Thoracic aorta (tissue), 2 donors: ENCODE measurements around the gene SHQ1. TPM values are rescaled to one million over a fixed set of nuclear protein-coding genes. Genes with fewer than 3 reads are reported as not detected.
A peak's percentile ranks its signal among the peaks of the same experiment; 100 is the strongest.

Source experiments
- ATAC-seq: fragments of 150-250 bp; one replicate; pipeline ENCODE4 v1.8.0; 2017; ENCODE audit warnings: low read depth; ENCODE audit not compliant: insufficient number of reproducible peaks, low FRiP score
- DNase-seq: peaks from one replicate; pipeline ENCODE4 v3.0.0-alpha.2; 2020; ENCODE audit warnings: low spot score
- H3K27ac ChIP-seq, 2 donors: fragments of 200-600 bp; sonication (generic); 1 replicate in 1 of 2; 2 replicates in 1 of 2; pipeline ENCODE4 v1.5.1; 2016; ENCODE audit warnings: mild to moderate bottlenecking in 2 of 2, moderate library complexity in 2 of 2
- H3K27me3 ChIP-seq: fragments of 200-600 bp; sonication (generic); replicated peaks from 2 replicates; pipeline ENCODE4 v1.6.0; 2016; ENCODE audit warnings: mild to moderate bottlenecking; ENCODE audit not compliant: insufficient read depth
- H3K36me3 ChIP-seq: fragments of 200-600 bp; sonication (generic); one replicate; pipeline ENCODE4 v1.5.1; 2016
- H3K4me1 ChIP-seq, 2 donors: fragments of 200-600 bp; sonication (generic); 1 replicate in 1 of 2; 2 replicates in 1 of 2; pipeline versions ENCODE4 v1.5.1 to v1.6.0; 2016; ENCODE audit warnings: low read depth in 2 of 2, mild to moderate bottlenecking in 1 of 2; ENCODE audit not compliant: control insufficient read depth in 1 of 2
- H3K4me3 ChIP-seq: fragments of 200-600 bp; sonication (generic); 2 replicates; pipeline ENCODE4 v1.5.1; 2016; ENCODE audit warnings: mild to moderate bottlenecking
- H3K9me3 ChIP-seq: fragments of 200-600 bp; sonication (generic); 2 replicates; pipeline ENCODE4 v1.5.1; 2016
- CTCF ChIP-seq: fragments of 200-600 bp; sonication (generic); IDR thresholded peaks from one replicate; pipeline ENCODE4 v1.5.1; 2019; ENCODE audit warnings: antibody characterized with exemption
- total RNA-seq, 2 donors: library from RNA; depleted of rRNA; stranded (reverse); fragments of >200 nt; gene quantifications; one replicate each; pipeline versions ENCODE4 v1.1.0 to v1.2.3, GENCODE V29; 2016

The SHQ1 gene
- total RNA-seq, 2 donors from 2014 or later: 4.5 to 12.3 TPM

GRCh38 chr3:72818905-72819304, 29.3 kb downstream of the SHQ1 start:
- H3K27me3 ChIP-seq: no peaks in the 10 kb centered on the region
- no peak overlapping the region for H3K27ac ChIP-seq
- peak; percentile 24 for DNase-seq
- H3K36me3 ChIP-seq: peaks cover 4% of the 10 kb centered on the region
- H3K9me3 ChIP-seq: no peaks in the 10 kb centered on the region
- no peak for TF ChIP-seq CTCF
- no peak overlapping the region for H3K4me3 ChIP-seq
- H3K4me1 ChIP-seq: peaks cover 10 to 42% of the 10 kb centered on the region in 2 donors
- no peak for ATAC-seq

GRCh38 chr3:72818092-72818773, 30.0 kb downstream of the SHQ1 start:
- Histone ChIP-seq H3K4me1 (peaks cover 10 to 42% of the 10 kb centered on the region in 2 donors), H3K9me3 (no peaks in the 10 kb centered on the region), H3K27me3 (no peaks in the 10 kb centered on the region), H3K4me3 (no peak overlapping the region), H3K36me3 (peaks cover 4% of the 10 kb centered on the region), H3K27ac (no peak overlapping the region)
- no peak for ATAC-seq
- no peak for DNase-seq
- TF ChIP-seq CTCF: peak; percentile 19

GRCh38 chr3:72816862-72817355, 31.3 kb downstream of the SHQ1 start:
- H3K4me3 ChIP-seq: no peak overlapping the region
- no peaks in the 10 kb centered on the region for H3K27me3 ChIP-seq
- no peak overlapping the region for H3K27ac ChIP-seq
- H3K4me1 ChIP-seq: peaks cover 8 to 34% of the 10 kb centered on the region in 2 donors
- H3K36me3 ChIP-seq: peaks cover 4% of the 10 kb centered on the region
- TF ChIP-seq CTCF: no peak
- no peak for ATAC-seq
- no peak for DNase-seq
- no peaks in the 10 kb centered on the region for H3K9me3 ChIP-seq

GRCh38 chr3:72814308-72814707, 33.9 kb downstream of the SHQ1 start:
- Histone ChIP-seq H3K27me3 (no peaks in the 10 kb centered on the region), H3K4me1 (peaks cover 0 to 8% of the 10 kb centered on the region in 2 donors), H3K9me3 (no peaks in the 10 kb centered on the region), H3K4me3 (no peak overlapping the region), H3K27ac (no peak overlapping the region), H3K36me3 (peaks cover 4% of the 10 kb centered on the region)
- ATAC-seq: no peak
- no peak for TF ChIP-seq CTCF
- no peak for DNase-seq

GRCh38 chr3:72812201-72812600, 36.0 kb downstream of the SHQ1 start:
- H3K9me3 ChIP-seq: no peaks in the 10 kb centered on the region
- H3K4me3 ChIP-seq: no peak overlapping the region
- H3K27ac ChIP-seq: no peak overlapping the region
- H3K36me3 ChIP-seq: peaks cover 4% of the 10 kb centered on the region
- no peak for ATAC-seq
- no peak for TF ChIP-seq CTCF
- no peak for DNase-seq
- H3K27me3 ChIP-seq: no peaks in the 10 kb centered on the region
- no peaks in the 10 kb centered on the region for H3K4me1 ChIP-seq
